H9 (cell line): ENCODE results near the gene IL12A. TPM values are rescaled to one million over a fixed set of nuclear protein-coding genes. Genes with fewer than 3 reads are reported as not detected.

Source experiments
- DNase-seq: peaks from one replicate; pipeline ENCODE4 v3.0.0-alpha.2; 2017
- H2AFZ ChIP-seq: one replicate; pipeline ENCODE4 v1.6.1; 2013; ENCODE audit warnings: mild to moderate bottlenecking, low read length, control low read depth, moderate library complexity
- H2AK5ac ChIP-seq: 2 replicates; pipeline ENCODE4 v1.6.1; 2013; ENCODE audit warnings: low read length, control low read depth, mixed read lengths; ENCODE audit not compliant: insufficient read length
- H2BK120ac ChIP-seq: one replicate; pipeline ENCODE4 v1.6.1; 2013; ENCODE audit warnings: low read depth, mild to moderate bottlenecking, low read length, control low read depth, inconsistent platforms; ENCODE audit not compliant: poor library complexity, severe bottlenecking
- H2BK12ac ChIP-seq: 2 replicates; pipeline ENCODE4 v1.6.1; 2013; ENCODE audit warnings: low read length, control low read depth, mixed read lengths, low read depth; ENCODE audit not compliant: insufficient read length
- H2BK15ac ChIP-seq: 2 replicates; pipeline ENCODE4 v1.6.1; 2013; ENCODE audit warnings: low read depth, low read length, control low read depth
- H2BK20ac ChIP-seq: one replicate; pipeline ENCODE4 v1.6.1; 2013; ENCODE audit warnings: low read depth, mild to moderate bottlenecking, low read length, control low read depth, inconsistent platforms; ENCODE audit not compliant: poor library complexity, severe bottlenecking
- H2BK5ac ChIP-seq: 2 replicates; pipeline ENCODE4 v1.6.1; 2013; ENCODE audit warnings: low read length, control low read depth, mixed read lengths; ENCODE audit not compliant: insufficient read length
- H3K14ac ChIP-seq: 2 replicates; pipeline ENCODE4 v1.6.1; 2013; ENCODE audit warnings: low read length, control low read depth; ENCODE audit not compliant: insufficient read depth
- H3K18ac ChIP-seq: 2 replicates; pipeline ENCODE4 v1.6.1; 2013; ENCODE audit warnings: low read depth, mild to moderate bottlenecking, mixed read lengths, low read length, control low read depth; ENCODE audit not compliant: insufficient read length
- H3K23ac ChIP-seq: 2 replicates; pipeline ENCODE4 v1.6.1; 2013; ENCODE audit warnings: low read length, control low read depth, mixed read lengths, low read depth; ENCODE audit not compliant: insufficient read length
- H3K23me2 ChIP-seq: 2 replicates; pipeline ENCODE4 v1.6.1; 2013; ENCODE audit warnings: low read depth, mild to moderate bottlenecking, mixed read lengths, low read length, control low read depth; ENCODE audit not compliant: insufficient read length, poor library complexity, severe bottlenecking
- H3K27ac ChIP-seq: 2 replicates; pipeline ENCODE4 v1.5.1; 2013; ENCODE audit warnings: low read length, control low read depth, mixed read lengths, low read depth; ENCODE audit not compliant: insufficient read length
- H3K27me3 ChIP-seq: 2 replicates; pipeline ENCODE4 v1.6.1; 2013; ENCODE audit warnings: low read length, control low read depth, inconsistent platforms; ENCODE audit not compliant: insufficient read depth
- H3K4ac ChIP-seq: 2 replicates; pipeline ENCODE4 v1.6.1; 2013; ENCODE audit warnings: low read depth, mild to moderate bottlenecking, control low read depth, inconsistent platforms, low read length, moderate library complexity
- H3K4me1 ChIP-seq: 2 replicates; pipeline ENCODE4 v1.6.1; 2013; ENCODE audit warnings: low read length, control low read depth, inconsistent platforms; ENCODE audit not compliant: insufficient read depth
- H3K4me2 ChIP-seq: 2 replicates; pipeline ENCODE4 v1.6.1; 2013; ENCODE audit warnings: low read length, control low read depth, mixed read lengths; ENCODE audit not compliant: insufficient read length, insufficient read depth
- H3K56ac ChIP-seq: 2 replicates; pipeline ENCODE4 v1.6.1; 2013; ENCODE audit warnings: low read depth, mild to moderate bottlenecking, mixed read lengths, low read length, control low read depth; ENCODE audit not compliant: insufficient read length
- H3K79me1 ChIP-seq: 2 replicates; pipeline ENCODE4 v1.6.1; 2013; ENCODE audit warnings: low read depth, mild to moderate bottlenecking, moderate library complexity, low read length, control low read depth, inconsistent platforms; ENCODE audit not compliant: insufficient read depth, poor library complexity, severe bottlenecking
- H3K79me2 ChIP-seq: 2 replicates; pipeline ENCODE4 v1.6.1; 2013; ENCODE audit warnings: low read length, control low read depth, inconsistent platforms; ENCODE audit not compliant: insufficient read depth
- H3K9ac ChIP-seq: 2 replicates; pipeline ENCODE4 v1.6.1; 2013; ENCODE audit warnings: low read length, control low read depth, mixed read lengths; ENCODE audit not compliant: insufficient read length; ENCODE audit errors: extremely low read depth
- H3K9me3 ChIP-seq: one replicate; pipeline ENCODE4 v1.6.1; 2013; ENCODE audit warnings: low read depth, low read length, inconsistent platforms; ENCODE audit not compliant: control insufficient read depth
- H3T11ph ChIP-seq: one replicate; pipeline ENCODE4 v1.6.1; 2013; ENCODE audit warnings: mild to moderate bottlenecking, low read length, control low read depth, inconsistent platforms
- H4K20me1 ChIP-seq: one replicate; pipeline ENCODE4 v1.6.1; 2013; ENCODE audit not compliant: control insufficient read depth, insufficient read length, insufficient read depth
- H4K5ac ChIP-seq: 2 replicates; pipeline ENCODE4 v1.6.1; 2013; ENCODE audit warnings: low read depth, mild to moderate bottlenecking, mixed read lengths, low read length, control low read depth; ENCODE audit not compliant: insufficient read length
- H4K8ac ChIP-seq: replicated peaks from 2 replicates; pipeline ENCODE4 v1.6.1; 2013; ENCODE audit warnings: low read length, control low read depth, mixed read lengths, low read depth; ENCODE audit not compliant: insufficient read length
- H4K91ac ChIP-seq: 2 replicates; pipeline ENCODE4 v1.6.1; 2013; ENCODE audit warnings: low read depth, mild to moderate bottlenecking, moderate library complexity, mixed read lengths, low read length, control low read depth; ENCODE audit not compliant: insufficient read length
- H3K27ac Mint-ChIP-seq, 3 experiments: 2 replicates in 2 of 3; 3 replicates in 1 of 3; pipeline ENCODE4 v1.8.0; 2020 to 2021; ENCODE audit warnings: mixed read lengths in 3 of 3, mild to moderate bottlenecking in 1 of 3, moderate library complexity in 1 of 3
- H3K27me3 Mint-ChIP-seq: 2 replicates; pipeline ENCODE4 v1.8.0; 2021; ENCODE audit warnings: low read depth, mild to moderate bottlenecking, moderate library complexity, mixed read lengths
- H3K36me3 Mint-ChIP-seq, 3 experiments: 2 replicates in 2 of 3; 3 replicates in 1 of 3; pipeline ENCODE4 v1.8.0; 2020 to 2021; ENCODE audit warnings: low read depth in 3 of 3, mixed read lengths in 3 of 3; ENCODE audit not compliant: insufficient read depth in 1 of 3
- H3K4me1 Mint-ChIP-seq, 2 experiments: 2 replicates each; pipeline ENCODE4 v1.8.0; 2020; ENCODE audit warnings: mixed read lengths in 2 of 2
- H3K4me3 Mint-ChIP-seq, 2 experiments: 2 replicates in 1 of 2; 3 replicates in 1 of 2; pipeline ENCODE4 v1.8.0; 2020 to 2021; ENCODE audit warnings: mild to moderate bottlenecking in 2 of 2, mixed read lengths in 2 of 2, moderate library complexity in 1 of 2
- H3K9me3 Mint-ChIP-seq, 2 experiments: 2 replicates in 1 of 2; 3 replicates in 1 of 2; pipeline ENCODE4 v1.8.0; 2020; ENCODE audit warnings: mild to moderate bottlenecking in 2 of 2, mixed read lengths in 2 of 2, moderate library complexity in 1 of 2
- CTCF ChIP-seq: fragments of 200-600 bp; sonication (generic); conservative IDR thresholded peaks from 3 replicates; pipeline ENCODE4 v1.8.0; 2021; ENCODE audit warnings: antibody characterized with exemption, mild to moderate bottlenecking
- total RNA-seq: library from RNA; stranded (reverse); gene quantifications from 2 replicates; pipeline ENCODE4 v1.2.1, GENCODE V29; 2021

Gene IL12A
- total RNA-seq, 1 experiment from 2014 or later: 0.50 TPM

- Histone ChIP-seq H3K23me2 (no peaks in the 10 kb centered on the region), H3T11ph (no peak overlapping the region), H3K14ac (no peak overlapping the region), H3K4me1 (no peaks in the 10 kb centered on the region), H2BK12ac (no peak overlapping the region), H3K56ac (no peak overlapping the region), H4K91ac (no peak overlapping the region), H2BK15ac (no peak overlapping the region), H4K20me1 (no peaks in the 10 kb centered on the region), H3K18ac (no peak overlapping the region), H3K23ac (no peak overlapping the region), H2AK5ac (no peak overlapping the region), H2BK5ac (no peak overlapping the region), H2BK120ac (no peak overlapping the region), H3K9ac (no peak overlapping the region), H3K9me3 (no peaks in the 10 kb centered on the region), H3K79me1 (no peaks in the 10 kb centered on the region), H3K27ac (no peak overlapping the region), H3K27me3 (no peaks in the 10 kb centered on the region), H2BK20ac (no peak overlapping the region), H2AFZ (no peak overlapping the region), H4K5ac (no peak overlapping the region), H3K4me2 (no peak overlapping the region), H3K4ac (no peak overlapping the region), H4K8ac (no peak overlapping the region), H3K79me2 (no peaks in the 10 kb centered on the region)
- no peak for DNase-seq
- H3K4me1 Mint-ChIP-seq: peaks cover 6 to 7% of the 10 kb centered on the region in 2 experiments
- no peaks in the 10 kb centered on the region; the same call in 1 of the 2 replicates for H3K27me3 Mint-ChIP-seq
- H3K9me3 Mint-ChIP-seq: no peaks in the 10 kb centered on the region
- no peak overlapping the region for H3K27ac Mint-ChIP-seq
- no peaks in the 10 kb centered on the region for H3K36me3 Mint-ChIP-seq
- TF ChIP-seq CTCF: no peak
- no peak overlapping the region for H3K4me3 Mint-ChIP-seq
Measured at GRCh38 chr3:159947220-159947619, 41.4 kb upstream of the IL12A start.
